HepG2 (cell line): ENCODE measurements around the gene GALNT12.

Experiments
- CTCF ChIP-seq: sonication (generic); formaldehyde crosslinking; IDR thresholded peaks from 2 replicates; pipeline ENCODE4 v1.5.0; 2020; ENCODE audit warnings: mild to moderate bottlenecking, missing genetic modification reagents, moderate library complexity
- MBD4 ChIP-seq: IDR thresholded peaks from 2 replicates; pipeline ENCODE4 v1.6.1; 2012; ENCODE audit warnings: low read length, inconsistent platforms, borderline replicate concordance
- RBM22 ChIP-seq: fragments of 200-400 bp; formaldehyde crosslinking; optimal IDR thresholded peaks from 2 replicates; pipeline ENCODE3; 2017; ENCODE audit warnings: mild to moderate bottlenecking, low read length, moderate library complexity

- TF ChIP-seq CTCF (CRISPR knock-in tag) (no peak), RBM22 (no peak), MBD4 (no peak)
These were observed 32.3 kb downstream of the GALNT12 start for GRCh38 chr9:98839724-98840123.
